Right hindlimb (tissue), 1 donor: ENCODE measurements around the gene TEX36.
"Not testable (repeated sequence)": the region's sequence is repeated elsewhere in the genome, so short reads cannot be mapped to it uniquely, and the experiment has no call there.

Source experiments
- DNase-seq: peaks from one replicate; pipeline ENCODE4 v3.0.0-alpha.2; 2018

TEX36 gene

DNA sequence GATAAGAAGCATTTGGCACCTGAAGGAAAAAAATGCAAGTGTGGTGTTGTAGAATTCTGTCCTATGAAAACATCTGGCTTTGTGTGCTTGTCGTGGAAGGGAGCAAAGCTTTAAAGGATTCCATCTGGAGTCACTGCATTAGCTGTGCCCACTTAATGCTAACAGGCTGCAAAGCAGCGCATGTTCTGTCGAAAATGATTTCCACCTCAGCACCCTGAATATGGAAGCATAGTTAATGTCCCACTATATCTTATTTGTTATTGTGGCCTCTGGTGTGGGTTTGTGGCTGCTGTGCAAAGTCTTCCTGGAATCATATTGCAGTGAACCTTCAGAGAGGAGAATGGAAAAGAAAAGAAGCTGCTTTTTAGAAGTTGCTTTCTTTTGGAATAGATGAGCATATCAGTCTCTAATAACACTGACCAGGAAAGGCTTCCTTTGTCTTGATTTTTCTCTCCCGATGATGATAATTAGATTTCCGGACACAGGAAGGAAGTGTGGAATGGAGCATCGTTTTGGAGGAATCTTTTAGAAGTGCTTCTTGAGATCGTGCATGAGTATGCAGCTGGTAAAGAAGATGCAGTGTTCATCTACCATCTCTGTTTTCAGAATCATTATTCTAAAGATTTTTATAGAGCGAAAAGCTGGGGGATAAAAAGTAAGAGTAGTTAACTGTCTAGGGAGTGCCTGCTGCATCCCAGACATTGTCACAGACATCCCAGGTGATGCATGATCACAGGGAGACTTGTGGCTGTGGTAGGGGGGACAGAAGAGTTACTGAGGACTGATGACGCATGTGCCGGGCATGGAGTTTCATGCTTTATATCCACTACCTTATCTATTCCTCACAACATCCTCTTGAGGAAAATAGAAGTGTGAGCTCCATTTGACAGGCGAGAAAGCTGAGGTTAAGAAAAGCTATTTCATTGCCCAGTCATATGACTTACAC is 54.6 kb downstream of the TEX36 start:
- DNase-seq, result no peak

DNA sequence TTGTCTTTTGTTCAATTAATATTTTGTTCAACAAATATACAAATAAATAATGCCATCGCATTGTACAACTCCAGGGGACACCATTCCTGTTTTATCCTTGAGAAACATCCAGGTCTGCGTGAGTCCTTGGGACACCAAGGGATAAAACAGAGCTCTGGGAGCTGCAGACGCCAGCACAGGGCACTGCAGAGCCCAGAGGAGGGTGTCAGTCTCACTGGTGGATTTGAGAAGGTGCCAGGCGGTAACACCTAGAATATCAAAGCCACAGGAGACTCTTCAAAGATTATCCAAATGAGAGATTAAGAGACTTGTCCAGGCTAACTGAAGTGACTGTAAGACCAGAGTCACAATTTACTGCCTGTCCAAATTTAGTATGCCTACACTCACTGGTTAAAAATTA is 55.3 kb downstream of the TEX36 start:
- no peak for DNase-seq

DNA sequence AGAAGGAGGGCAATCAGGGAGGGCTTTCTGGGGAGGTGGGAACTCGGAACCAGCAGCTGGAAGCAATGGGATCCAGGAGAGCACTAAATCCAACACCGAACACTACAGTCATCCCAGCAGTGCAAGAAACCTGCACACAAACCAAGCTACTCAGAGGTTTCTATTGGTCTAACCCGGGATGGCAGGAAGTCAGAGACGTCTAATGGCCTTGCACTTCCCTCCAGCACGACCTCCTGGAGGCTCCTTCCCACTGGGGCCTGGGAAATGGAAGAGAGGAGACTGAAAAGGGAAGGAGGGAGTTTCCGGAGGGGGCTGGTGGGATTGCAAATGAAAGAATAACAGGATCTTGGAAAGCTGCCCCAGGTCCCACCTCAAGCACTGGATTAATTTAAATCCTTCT is 56.3 kb downstream of the TEX36 start:
- no peak for DNase-seq

DNA sequence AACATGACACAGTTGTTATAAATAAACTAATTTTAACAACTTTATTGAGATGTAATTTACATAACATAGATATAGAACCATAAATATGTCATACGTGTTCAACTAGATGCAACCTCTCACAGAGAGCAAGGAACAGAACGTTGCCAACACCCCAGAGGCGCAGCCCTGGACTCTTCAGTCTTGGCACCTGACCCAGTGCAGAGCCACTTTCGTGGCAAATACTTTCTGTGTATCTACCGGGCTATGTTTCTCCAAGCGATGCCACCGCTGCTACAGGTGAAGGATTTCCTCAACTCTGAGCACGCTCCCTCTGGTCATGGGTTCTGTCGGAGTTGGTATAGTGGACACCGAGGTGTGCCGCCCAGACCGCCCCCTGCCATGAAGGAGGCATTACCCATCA is 57.4 kb downstream of the TEX36 start:
- DNase-seq, result no peak

DNA sequence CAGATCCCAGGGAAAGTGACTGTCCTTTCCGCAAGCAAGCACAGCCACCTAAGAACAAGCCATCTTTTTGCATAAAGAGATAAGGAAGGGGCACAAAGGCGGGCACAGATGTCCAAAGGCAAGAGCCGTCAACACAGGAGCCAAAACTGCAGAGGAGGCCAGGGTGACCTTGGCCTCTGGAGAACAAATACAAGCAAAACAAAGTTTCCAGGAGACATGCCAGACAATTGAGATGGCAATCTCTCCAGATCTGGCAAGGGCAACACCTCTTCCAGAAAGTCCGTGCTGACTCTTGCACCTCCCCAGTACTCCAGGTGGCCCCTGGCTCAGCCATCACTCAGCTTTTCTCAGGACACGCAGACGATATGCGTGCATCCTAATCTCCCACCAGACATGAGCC is 58.2 kb downstream of the TEX36 start:
- DNase-seq, result no peak

DNA sequence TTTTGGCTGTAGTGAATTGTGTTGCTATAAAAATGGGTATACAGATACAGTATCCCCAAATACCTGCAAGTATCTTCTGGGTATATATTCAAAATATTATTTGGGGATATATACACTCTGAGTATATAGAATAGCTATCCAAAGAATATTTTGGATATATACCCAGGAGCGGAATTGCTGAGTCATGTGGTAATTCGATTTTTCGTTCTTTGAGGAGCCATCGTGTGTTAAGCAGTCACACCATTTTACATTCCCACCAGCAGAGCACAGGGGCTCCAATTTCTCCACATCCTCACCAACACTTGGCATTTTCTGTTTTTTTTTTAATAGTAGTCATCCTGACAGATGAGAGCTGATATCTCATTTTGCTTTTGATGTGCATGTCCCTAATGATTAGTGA is 61.9 kb downstream of the TEX36 start:
- DNase-seq, result no peak

DNA sequence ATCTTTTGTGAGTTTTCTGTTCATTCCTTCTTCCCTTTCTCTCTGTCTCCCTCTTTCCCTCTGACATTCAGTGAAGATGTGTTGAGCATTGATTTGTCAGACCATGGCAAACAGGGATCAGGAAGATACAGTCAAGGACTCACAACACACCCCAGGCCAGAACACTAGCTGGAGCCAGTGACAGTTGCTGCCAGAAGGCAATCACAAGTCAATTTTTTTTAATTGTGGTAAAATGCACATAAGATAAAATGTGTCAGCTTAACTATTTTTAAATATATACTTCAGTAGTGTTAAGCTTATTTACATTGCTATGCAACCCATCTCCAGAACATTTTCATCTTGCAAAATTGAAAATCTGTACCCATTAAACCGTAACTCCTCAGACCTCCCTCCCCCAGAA is 62.6 kb downstream of the TEX36 start:
- DNase-seq, result no peak

DNA sequence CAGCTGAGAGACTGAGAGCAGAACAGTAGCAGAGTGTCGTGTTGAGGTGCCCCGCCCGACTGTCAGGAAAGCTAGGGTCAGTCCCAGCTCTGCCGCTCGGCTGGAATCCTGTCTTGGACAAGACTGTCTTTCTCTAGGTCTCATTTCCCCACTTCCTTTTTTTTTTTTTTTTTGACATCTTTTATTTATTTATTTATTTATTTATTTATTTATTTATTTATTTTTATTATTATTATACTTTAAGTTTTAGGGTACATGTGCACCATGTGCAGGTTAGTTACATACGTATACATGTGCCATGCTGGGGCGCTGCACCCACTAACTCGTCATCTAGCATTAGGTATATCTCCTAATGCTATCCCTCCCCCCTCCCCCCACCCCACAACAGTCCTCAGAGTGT is 69.9 kb downstream of the TEX36 start:
- DNase-seq, result not testable (repeated sequence)

DNA sequence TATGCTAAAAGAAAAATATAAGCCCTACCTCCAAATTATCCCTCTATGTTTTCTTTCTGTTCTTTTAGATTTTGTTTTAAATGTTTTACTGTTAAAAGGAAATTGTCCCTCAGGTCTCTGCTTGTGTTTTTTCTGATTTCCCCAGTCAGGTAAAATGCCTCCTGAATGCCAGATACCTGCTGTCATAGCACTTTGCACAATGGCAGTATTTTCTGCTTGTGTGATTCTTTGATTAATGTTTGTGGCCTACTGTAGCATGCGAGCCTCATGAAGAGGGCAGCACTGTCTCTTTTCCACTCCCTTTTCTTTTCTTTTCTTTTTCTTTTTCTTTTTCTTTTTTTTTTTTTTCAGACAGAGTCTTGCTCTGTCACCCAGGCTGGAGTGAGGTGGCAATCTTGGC is 71.2 kb downstream of the TEX36 start:
- DNase-seq, result no peak

DNA sequence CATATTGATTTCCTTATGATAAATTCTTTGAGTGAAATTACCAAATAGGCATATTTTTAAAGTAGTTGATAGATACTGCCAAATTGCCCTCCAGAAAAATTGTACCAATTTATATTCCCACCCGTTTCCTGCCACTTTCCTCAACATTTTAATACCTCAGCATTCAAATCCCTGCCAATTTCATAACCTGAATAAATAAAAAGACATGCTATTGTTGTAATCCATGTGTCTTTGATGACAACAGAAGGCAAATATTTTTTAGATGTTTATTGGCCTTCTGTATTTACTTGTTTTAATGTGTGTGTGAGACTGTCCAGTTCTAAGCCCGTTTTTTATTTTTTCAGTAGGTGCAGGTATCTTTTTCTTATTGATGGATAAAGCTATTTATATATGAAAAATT is 71.7 kb downstream of the TEX36 start:
- no peak for DNase-seq

DNA sequence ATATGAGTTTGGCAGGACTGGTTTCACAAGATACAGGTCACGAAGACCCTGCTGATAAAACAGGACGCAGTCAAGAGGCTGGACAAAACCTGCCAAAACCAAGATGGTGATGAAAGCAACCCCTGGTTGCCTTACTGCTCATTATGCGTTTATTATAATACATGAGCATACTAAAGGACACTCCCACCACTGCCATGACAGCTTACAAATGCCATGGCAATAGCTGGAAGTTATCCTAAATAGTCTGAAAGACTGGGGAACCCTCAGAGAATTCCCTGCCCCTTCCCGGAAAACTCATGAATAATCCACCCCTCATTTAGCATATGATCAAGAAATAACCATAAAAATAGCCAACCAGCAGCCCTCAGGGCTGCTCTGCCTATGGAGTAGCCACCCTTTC is 73.1 kb downstream of the TEX36 start:
- DNase-seq, result no peak

DNA sequence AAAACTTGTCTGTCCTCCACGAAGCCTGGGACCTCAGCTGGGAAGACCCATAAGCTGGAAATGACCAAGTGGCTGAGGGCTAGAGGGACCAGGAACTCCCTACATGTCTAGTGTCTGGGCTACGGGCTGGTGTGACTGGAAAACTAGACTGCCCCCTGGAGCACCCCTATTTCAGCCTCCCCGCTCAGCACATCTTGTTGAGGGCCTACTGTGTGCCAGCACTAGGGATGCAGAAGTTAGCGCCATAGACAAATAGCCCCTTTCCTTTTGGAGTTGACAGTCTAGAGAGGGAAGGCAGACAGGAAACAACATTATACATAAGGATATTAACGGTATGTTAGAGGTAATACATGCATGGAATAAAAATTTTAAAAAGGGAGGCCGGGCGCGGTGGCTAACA is 74.5 kb downstream of the TEX36 start:
- no peak for DNase-seq

DNA sequence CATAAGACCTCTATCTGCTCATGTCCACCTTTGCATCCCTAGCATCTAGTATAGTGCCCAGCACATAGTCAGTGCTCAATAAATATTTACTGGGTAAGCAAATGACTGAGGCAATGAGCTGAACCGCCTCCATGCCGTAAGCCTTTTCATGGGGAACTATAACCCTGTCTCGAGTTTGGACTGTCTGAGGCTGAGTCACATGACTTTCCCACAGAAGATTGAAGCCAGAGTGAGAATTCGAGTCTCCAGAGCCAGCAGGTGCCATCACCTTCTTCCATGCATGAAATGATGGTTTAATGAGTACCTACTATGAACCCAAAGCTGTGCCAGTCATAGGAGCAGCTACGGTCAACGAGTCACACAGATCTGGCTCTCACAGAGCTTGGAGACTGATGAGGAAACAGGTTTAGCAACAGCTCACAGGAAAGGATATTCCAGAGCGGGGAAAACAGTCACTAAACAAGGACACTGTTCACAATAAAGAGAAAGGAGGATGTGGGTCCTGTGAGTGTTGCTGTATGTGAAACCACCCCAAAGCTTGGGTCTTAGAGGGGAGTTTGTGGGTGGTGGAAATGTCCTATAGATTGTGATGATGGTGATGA is 75.2 kb downstream of the TEX36 start:
- no peak for DNase-seq

DNA sequence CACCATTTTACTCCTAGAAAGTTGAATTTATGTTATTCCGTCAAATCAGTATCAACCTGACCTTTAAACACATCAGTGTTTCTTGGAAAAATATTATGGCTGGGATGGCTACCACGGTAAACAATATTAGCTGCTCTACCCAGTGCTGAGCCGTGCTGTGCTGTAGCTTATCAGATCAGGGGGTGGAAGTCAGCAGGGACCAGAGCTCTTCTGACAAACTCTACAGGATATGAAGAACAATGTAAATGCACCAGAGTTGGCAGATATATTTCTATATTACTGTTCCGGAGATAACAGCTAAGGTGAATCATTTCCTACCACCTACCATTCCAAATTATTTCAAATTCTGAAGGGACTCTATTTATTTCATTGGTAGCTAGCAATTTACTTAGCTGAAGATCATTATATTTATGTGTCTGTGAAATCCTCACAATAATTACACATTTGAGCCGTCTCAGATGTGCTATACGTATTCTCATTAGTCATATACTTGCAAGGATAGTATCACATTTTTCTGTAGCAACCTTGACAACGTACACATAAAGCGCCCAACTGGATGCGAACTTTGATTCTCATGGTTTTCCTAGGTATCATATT is 76.5 kb downstream of the TEX36 start:
- no peak for DNase-seq
